Measurements from ENCODE around the gene L1TD1. TPM values are rescaled to one million over a fixed set of nuclear protein-coding genes. Genes with fewer than 3 reads are reported as not detected.

L1TD1 gene
- total and polyA plus RNA-seq, 12 donors = 0.16 to 1.1 (median 0.46) TPM

DNA sequence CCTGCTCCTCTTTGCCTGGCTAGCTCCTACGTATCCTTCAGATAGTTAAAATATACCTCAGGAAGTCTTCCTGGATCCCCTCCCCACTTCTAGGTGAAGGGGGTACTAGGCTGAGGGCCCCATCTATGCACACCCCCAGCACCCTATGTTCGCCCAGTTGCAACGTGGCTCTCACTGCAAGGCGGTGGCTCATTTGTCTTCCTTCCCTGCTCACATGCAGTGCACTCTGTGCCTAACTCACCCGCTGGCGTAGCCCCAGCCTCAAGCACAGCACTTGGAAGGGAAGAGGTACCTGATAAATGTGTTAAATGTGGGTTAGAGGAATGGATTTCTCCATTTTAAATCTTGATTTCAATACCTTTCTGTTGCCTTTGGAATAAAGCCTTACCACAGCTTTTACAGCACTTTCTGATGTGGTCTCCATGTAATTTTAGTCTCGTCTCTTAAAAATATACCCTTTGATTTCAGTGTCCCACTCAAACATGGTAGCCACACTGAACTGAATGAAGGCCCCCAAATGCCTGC lies 39.3 kb downstream of the L1TD1 start:
- H3K27me3 ChIP-seq = no peaks in the 10 kb centered on the region
- H3K36me3 ChIP-seq (replicated peaks in 1 of 2) = no peaks in the 10 kb centered on the region
- DNase-seq = no peak
- intact Hi-C loops (cut with DNase I) = no loop called here
- no peak overlapping the region for H3K27ac ChIP-seq
- H3K4me1 ChIP-seq (replicated peaks in 1 of 2) = no peaks in the 10 kb centered on the region
- H3K9me3 ChIP-seq (replicated peaks in 1 of 3) = no peaks in the 10 kb centered on the region
- no peak overlapping the region for H3K4me3 ChIP-seq
- WGBS, 4 donors = 83 to 90% (median 85%) methylated on average over 7 of the region's 7 CpGs
- no peak for TF ChIP-seq POLR2A (IDR thresholded peaks at IDR 0.05)
- TF ChIP-seq, protein P1, sequence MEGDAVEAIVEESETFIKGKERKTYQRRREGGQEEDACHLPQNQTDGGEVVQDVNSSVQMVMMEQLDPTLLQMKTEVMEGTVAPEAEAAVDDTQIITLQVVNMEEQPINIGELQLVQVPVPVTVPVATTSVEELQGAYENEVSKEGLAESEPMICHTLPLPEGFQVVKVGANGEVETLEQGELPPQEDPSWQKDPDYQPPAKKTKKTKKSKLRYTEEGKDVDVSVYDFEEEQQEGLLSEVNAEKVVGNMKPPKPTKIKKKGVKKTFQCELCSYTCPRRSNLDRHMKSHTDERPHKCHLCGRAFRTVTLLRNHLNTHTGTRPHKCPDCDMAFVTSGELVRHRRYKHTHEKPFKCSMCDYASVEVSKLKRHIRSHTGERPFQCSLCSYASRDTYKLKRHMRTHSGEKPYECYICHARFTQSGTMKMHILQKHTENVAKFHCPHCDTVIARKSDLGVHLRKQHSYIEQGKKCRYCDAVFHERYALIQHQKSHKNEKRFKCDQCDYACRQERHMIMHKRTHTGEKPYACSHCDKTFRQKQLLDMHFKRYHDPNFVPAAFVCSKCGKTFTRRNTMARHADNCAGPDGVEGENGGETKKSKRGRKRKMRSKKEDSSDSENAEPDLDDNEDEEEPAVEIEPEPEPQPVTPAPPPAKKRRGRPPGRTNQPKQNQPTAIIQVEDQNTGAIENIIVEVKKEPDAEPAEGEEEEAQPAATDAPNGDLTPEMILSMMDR (IDR thresholded peaks at IDR 0.05) = no peak

DNA sequence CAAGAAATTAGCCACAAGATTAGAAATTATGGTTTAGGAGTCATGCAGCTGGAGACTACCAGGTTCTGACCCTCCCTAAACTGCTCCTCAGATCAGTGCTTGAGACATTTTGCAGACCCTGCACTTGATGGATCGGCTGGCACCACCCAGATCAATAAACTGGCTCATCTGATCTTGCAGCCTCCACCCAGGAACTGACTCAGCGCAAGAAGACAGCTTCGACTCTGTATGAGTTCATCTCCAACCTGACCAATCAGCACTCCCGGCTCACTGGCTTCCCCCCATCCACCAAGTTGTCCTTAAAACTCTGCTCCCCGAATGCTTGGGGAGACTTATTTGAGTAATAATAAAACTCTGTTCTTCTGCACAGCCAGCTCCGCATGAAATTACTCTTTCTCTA lies 40.0 kb downstream of the L1TD1 start:
- intact Hi-C loops (cut with DNase I) = no loop called here
- no peaks in the 10 kb centered on the region for H3K9me3 ChIP-seq (replicated peaks in 1 of 3)
- no peak for DNase-seq
- no peaks in the 10 kb centered on the region for H3K27me3 ChIP-seq
- no peaks in the 10 kb centered on the region for H3K36me3 ChIP-seq (replicated peaks in 1 of 2)
- TF ChIP-seq, protein P1 (IDR thresholded peaks at IDR 0.05) = no peak
- TF ChIP-seq POLR2A (IDR thresholded peaks at IDR 0.05) = no peak
- no peak overlapping the region for H3K4me3 ChIP-seq
- WGBS, 4 donors = 71 to 80% (median 76%) methylated on average over 6 of the region's 6 CpGs
- H3K27ac ChIP-seq = no peak overlapping the region
- H3K4me1 ChIP-seq (replicated peaks in 1 of 2) = no peaks in the 10 kb centered on the region

DNA sequence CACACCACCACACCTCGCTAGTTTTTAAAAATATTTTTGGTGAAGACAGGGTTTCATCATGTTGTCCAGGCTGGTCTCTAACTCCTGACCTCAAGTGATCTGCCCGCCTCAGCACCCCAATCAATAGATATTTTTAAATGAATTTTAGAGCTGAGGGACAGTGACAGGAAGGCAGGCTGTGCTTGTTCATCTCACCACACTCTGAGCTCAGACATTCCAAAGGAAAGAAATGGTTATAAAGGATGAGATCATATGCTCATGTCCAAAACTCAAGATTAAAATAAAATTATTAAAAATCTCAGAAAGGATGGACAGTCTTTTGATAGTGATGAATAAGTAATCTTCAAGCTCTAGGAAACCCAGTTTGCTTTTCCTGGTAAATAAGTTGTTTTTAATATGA lies 40.9 kb downstream of the L1TD1 start:
- no peak for DNase-seq
- Histone ChIP-seq H3K4me3 (no peak overlapping the region), H3K4me1 (replicated peaks in 1 of 2) (no peaks in the 10 kb centered on the region), H3K9me3 (replicated peaks in 1 of 3) (no peaks in the 10 kb centered on the region), H3K36me3 (replicated peaks in 1 of 2) (no peaks in the 10 kb centered on the region), H3K27ac (no peak overlapping the region), H3K27me3 (no peaks in the 10 kb centered on the region)
- TF ChIP-seq, protein P1 (IDR thresholded peaks at IDR 0.05) = no peak
- no peak for TF ChIP-seq POLR2A (IDR thresholded peaks at IDR 0.05)
- 79 to 90% (median 87%) methylated on average over 2 of the region's 2 CpGs for WGBS, 4 donors
- intact Hi-C loops (cut with DNase I) = no loop called here

DNA sequence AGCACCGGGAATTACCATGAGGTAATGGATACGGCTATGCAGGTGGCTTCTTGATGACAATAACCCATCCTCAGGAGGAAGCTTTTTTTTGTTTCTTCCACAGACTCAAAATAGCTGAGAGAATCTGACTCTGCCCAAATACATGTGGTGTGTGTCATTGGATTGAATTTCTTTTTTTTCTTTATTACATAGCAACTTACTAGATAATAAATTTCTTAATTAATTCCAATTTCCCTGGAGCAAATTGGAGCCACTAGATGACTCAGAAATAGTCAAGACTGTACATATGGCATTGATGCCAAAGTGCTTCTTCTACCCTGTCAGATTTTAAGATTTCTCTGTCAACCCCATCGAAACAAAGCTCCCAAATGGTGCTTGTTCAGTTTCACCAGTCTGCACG lies 42.7 kb downstream of the L1TD1 start:
- intact Hi-C loops (cut with DNase I) = no loop called here
- 86 to 89% (median 88%) methylated on average over 4 of the region's 4 CpGs for WGBS, 4 donors
- no peaks in the 10 kb centered on the region for H3K36me3 ChIP-seq (replicated peaks in 1 of 2)
- TF ChIP-seq POLR2A (IDR thresholded peaks at IDR 0.05) = no peak
- TF ChIP-seq, protein P1 (IDR thresholded peaks at IDR 0.05) = no peak
- no peak overlapping the region for H3K4me3 ChIP-seq
- H3K27ac ChIP-seq = no peak overlapping the region
- no peaks in the 10 kb centered on the region for H3K9me3 ChIP-seq (replicated peaks in 1 of 3)
- H3K27me3 ChIP-seq = no peaks in the 10 kb centered on the region
- DNase-seq = no peak
- peaks cover 0 to 6% of the 10 kb centered on the region in 2 donors for H3K4me1 ChIP-seq (replicated peaks in 1 of 2)

Data from adrenal gland (tissue), 12 donors.